ENCODE measurements around the gene ZNF432. TPM values are rescaled to one million over a fixed set of nuclear protein-coding genes. Genes with fewer than 3 reads are reported as not detected.

Gene ZNF432
- total and polyA plus RNA-seq, 2 experiments from 2014 or later: 3.3 to 13.2 TPM

DNA sequence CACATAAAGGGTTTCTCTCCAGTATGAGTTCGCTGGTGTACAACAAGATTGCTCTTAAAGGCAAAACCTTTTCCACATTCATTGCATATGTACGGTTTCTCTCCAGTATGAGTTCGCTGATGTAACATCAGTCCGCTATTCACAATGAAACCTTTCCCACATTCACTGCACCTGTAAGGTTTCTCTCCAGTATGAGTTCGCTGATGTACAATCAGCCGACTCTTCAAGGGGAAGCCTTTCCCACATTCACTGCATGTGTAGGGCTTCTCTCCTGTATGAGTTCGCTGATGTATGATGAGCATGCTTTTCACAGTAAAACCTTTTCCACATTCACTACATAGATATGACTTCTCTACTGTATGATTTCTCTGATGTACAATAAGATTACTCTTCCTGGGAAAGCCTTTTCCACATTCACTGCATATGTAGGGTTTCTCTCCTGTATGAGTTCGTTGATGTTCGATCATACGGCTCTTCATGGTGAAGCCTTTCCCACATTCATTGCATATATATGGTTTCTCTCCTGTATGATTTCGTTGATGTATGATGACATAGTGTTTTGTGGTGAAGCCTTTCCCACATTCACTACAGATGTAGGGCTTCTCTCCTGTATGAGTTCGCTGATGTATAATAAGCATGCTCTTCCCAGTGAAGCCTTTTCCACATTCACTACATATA is 14.4 kb downstream of the ZNF432 start:
- DNase-seq (ENCODE audit: low spot score) (no peak), ATAC-seq (no peak)
- H3K4me3 Mint-ChIP-seq: no peak overlapping the region
- no peaks in the 10 kb centered on the region for H3K27me3 Mint-ChIP-seq (ENCODE audit: insufficient read depth, low read depth, poor library complexity)
- Histone ChIP-seq H3K79me2 (replicated peaks; ENCODE audit: insufficient read depth) (peaks cover 4% of the 10 kb centered on the region), H3K4me3 (peak overlapping the region; percentile 21; the same call in 1 of the 2 replicates), H3K4me1 (ENCODE audit: insufficient read depth) (no peaks in the 10 kb centered on the region), H3K36me3 (ENCODE audit: insufficient read depth) (peaks cover 52% of the 10 kb centered on the region), H3K4me2 (no peak overlapping the region), H3K27ac (ENCODE audit: low read depth) (no peak overlapping the region), H3K9me2 (ENCODE audit: insufficient read depth) (peaks cover 7% of the 10 kb centered on the region), H3K27me3 (ENCODE audit: insufficient read depth) (no peaks in the 10 kb centered on the region), H3F3A (replicated peaks; ENCODE audit: low read depth) (no peaks in the 10 kb centered on the region; the same call in 1 of the 2 replicates), H4K20me1 (replicated peaks; ENCODE audit: insufficient read depth) (no peaks in the 10 kb centered on the region), H2AFZ (no peak overlapping the region)
- peaks cover 82% of the 10 kb centered on the region for H3K9me3 Mint-ChIP-seq
- H3K36me3 Mint-ChIP-seq (ENCODE audit: low read depth): peaks cover 95% of the 10 kb centered on the region
- TF ChIP-seq ZNF114 (CRISPR knock-in tag; IDR thresholded peaks at IDR 0.05) (no peak), STAT1 (IDR thresholded peaks at IDR 0.05; ENCODE audit: unreplicated experiment) (no peak), POLR2AphosphoS5 (IDR thresholded peaks at IDR 0.05; ENCODE audit: low read depth) (no peak), EZH2phosphoT487 (IDR thresholded peaks at IDR 0.05; ENCODE audit: unreplicated experiment) (no peak), ZNF331 (CRISPR knock-in tag; IDR thresholded peaks at IDR 0.05; ENCODE audit: low read depth) (no peak), EZH2 (IDR thresholded peaks at IDR 0.05; ENCODE audit: low read depth, unreplicated experiment) (no peak), CREB1 (CRISPR knock-in tag; IDR thresholded peaks at IDR 0.05; ENCODE audit: low read depth) (no peak), JUNB (IDR thresholded peaks at IDR 0.05; ENCODE audit: unreplicated experiment) (no peak), NANOG (IDR thresholded peaks at IDR 0.05; ENCODE audit: borderline replicate concordance) (no peak)
- TF ChIP-seq, protein P1, sequence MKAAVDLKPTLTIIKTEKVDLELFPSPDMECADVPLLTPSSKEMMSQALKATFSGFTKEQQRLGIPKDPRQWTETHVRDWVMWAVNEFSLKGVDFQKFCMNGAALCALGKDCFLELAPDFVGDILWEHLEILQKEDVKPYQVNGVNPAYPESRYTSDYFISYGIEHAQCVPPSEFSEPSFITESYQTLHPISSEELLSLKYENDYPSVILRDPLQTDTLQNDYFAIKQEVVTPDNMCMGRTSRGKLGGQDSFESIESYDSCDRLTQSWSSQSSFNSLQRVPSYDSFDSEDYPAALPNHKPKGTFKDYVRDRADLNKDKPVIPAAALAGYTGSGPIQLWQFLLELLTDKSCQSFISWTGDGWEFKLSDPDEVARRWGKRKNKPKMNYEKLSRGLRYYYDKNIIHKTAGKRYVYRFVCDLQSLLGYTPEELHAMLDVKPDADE (IDR thresholded peaks at IDR 0.05): no peak
- TF ChIP-seq, protein P2, sequence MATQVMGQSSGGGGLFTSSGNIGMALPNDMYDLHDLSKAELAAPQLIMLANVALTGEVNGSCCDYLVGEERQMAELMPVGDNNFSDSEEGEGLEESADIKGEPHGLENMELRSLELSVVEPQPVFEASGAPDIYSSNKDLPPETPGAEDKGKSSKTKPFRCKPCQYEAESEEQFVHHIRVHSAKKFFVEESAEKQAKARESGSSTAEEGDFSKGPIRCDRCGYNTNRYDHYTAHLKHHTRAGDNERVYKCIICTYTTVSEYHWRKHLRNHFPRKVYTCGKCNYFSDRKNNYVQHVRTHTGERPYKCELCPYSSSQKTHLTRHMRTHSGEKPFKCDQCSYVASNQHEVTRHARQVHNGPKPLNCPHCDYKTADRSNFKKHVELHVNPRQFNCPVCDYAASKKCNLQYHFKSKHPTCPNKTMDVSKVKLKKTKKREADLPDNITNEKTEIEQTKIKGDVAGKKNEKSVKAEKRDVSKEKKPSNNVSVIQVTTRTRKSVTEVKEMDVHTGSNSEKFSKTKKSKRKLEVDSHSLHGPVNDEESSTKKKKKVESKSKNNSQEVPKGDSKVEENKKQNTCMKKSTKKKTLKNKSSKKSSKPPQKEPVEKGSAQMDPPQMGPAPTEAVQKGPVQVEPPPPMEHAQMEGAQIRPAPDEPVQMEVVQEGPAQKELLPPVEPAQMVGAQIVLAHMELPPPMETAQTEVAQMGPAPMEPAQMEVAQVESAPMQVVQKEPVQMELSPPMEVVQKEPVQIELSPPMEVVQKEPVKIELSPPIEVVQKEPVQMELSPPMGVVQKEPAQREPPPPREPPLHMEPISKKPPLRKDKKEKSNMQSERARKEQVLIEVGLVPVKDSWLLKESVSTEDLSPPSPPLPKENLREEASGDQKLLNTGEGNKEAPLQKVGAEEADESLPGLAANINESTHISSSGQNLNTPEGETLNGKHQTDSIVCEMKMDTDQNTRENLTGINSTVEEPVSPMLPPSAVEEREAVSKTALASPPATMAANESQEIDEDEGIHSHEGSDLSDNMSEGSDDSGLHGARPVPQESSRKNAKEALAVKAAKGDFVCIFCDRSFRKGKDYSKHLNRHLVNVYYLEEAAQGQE (IDR thresholded peaks at IDR 0.05; ENCODE audit: unreplicated experiment): no peak
- TF ChIP-seq, protein P3, sequence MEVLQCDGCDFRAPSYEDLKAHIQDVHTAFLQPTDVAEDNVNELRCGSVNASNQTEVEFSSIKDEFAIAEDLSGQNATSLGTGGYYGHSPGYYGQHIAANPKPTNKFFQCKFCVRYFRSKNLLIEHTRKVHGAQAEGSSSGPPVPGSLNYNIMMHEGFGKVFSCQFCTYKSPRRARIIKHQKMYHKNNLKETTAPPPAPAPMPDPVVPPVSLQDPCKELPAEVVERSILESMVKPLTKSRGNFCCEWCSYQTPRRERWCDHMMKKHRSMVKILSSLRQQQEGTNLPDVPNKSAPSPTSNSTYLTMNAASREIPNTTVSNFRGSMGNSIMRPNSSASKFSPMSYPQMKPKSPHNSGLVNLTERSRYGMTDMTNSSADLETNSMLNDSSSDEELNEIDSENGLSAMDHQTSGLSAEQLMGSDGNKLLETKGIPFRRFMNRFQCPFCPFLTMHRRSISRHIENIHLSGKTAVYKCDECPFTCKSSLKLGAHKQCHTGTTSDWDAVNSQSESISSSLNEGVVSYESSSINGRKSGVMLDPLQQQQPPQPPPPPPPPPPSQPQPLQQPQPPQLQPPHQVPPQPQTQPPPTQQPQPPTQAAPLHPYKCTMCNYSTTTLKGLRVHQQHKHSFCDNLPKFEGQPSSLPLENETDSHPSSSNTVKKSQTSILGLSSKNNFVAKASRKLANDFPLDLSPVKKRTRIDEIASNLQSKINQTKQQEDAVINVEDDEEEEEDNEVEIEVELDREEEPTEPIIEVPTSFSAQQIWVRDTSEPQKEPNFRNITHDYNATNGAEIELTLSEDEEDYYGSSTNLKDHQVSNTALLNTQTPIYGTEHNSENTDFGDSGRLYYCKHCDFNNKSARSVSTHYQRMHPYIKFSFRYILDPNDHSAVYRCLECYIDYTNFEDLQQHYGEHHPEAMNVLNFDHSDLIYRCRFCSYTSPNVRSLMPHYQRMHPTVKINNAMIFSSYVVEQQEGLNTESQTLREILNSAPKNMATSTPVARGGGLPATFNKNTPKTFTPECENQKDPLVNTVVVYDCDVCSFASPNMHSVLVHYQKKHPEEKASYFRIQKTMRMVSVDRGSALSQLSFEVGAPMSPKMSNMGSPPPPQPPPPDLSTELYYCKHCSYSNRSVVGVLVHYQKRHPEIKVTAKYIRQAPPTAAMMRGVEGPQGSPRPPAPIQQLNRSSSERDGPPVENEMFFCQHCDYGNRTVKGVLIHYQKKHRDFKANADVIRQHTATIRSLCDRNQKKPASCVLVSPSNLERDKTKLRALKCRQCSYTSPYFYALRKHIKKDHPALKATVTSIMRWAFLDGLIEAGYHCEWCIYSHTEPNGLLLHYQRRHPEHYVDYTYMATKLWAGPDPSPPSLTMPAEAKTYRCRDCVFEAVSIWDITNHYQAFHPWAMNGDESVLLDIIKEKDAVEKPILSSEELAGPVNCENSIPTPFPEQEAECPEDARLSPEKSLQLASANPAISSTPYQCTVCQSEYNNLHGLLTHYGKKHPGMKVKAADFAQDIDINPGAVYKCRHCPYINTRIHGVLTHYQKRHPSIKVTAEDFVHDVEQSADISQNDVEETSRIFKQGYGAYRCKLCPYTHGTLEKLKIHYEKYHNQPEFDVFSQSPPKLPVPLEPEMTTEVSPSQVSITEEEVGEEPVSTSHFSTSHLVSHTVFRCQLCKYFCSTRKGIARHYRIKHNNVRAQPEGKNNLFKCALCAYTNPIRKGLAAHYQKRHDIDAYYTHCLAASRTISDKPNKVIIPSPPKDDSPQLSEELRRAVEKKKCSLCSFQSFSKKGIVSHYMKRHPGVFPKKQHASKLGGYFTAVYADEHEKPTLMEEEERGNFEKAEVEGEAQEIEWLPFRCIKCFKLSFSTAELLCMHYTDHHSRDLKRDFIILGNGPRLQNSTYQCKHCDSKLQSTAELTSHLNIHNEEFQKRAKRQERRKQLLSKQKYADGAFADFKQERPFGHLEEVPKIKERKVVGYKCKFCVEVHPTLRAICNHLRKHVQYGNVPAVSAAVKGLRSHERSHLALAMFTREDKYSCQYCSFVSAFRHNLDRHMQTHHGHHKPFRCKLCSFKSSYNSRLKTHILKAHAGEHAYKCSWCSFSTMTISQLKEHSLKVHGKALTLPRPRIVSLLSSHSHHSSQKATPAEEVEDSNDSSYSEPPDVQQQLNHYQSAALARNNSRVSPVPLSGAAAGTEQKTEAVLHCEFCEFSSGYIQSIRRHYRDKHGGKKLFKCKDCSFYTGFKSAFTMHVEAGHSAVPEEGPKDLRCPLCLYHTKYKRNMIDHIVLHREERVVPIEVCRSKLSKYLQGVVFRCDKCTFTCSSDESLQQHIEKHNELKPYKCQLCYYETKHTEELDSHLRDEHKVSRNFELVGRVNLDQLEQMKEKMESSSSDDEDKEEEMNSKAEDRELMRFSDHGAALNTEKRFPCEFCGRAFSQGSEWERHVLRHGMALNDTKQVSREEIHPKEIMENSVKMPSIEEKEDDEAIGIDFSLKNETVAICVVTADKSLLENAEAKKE (CRISPR knock-in tag; IDR thresholded peaks at IDR 0.05): no peak
- TF ChIP-seq, protein P4, sequence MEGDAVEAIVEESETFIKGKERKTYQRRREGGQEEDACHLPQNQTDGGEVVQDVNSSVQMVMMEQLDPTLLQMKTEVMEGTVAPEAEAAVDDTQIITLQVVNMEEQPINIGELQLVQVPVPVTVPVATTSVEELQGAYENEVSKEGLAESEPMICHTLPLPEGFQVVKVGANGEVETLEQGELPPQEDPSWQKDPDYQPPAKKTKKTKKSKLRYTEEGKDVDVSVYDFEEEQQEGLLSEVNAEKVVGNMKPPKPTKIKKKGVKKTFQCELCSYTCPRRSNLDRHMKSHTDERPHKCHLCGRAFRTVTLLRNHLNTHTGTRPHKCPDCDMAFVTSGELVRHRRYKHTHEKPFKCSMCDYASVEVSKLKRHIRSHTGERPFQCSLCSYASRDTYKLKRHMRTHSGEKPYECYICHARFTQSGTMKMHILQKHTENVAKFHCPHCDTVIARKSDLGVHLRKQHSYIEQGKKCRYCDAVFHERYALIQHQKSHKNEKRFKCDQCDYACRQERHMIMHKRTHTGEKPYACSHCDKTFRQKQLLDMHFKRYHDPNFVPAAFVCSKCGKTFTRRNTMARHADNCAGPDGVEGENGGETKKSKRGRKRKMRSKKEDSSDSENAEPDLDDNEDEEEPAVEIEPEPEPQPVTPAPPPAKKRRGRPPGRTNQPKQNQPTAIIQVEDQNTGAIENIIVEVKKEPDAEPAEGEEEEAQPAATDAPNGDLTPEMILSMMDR (conservative IDR thresholded peaks at IDR 0.05; ENCODE audit: low read depth in 2 of 2): no peak
- H3K4me1 Mint-ChIP-seq: no peaks in the 10 kb centered on the region
- no peak overlapping the region for H3K27ac Mint-ChIP-seq

All from GM23338 (cell line).